ENCODE results near the gene APAF1.
A peak's percentile ranks its signal among the peaks of the same experiment; 100 is the strongest.
"Not testable (repeated sequence)": the region's sequence is repeated elsewhere in the genome, so short reads cannot be mapped to it uniquely, and the experiment has no call there.

APAF1 gene

GRCh38 chr12:98635657-98636323 is 9.3 kb upstream of the APAF1 start:
- H3K4me3 ChIP-seq (ENCODE audit: low read depth, low read length) = no peak overlapping the region
- peak; percentile 56 for DNase-seq (ENCODE audit: low read depth)
- no peak for TF ChIP-seq CTCF (IDR thresholded peaks at IDR 0.05; ENCODE audit: insufficient read depth, low read depth, low read length, missing control alignments)

GRCh38 chr12:98637068-98637467 is 8.0 kb upstream of the APAF1 start:
- no peak for TF ChIP-seq CTCF (IDR thresholded peaks at IDR 0.05; ENCODE audit: insufficient read depth, low read depth, low read length, missing control alignments)
- H3K4me3 ChIP-seq (ENCODE audit: low read depth, low read length) = no peak overlapping the region
- no peak for DNase-seq (ENCODE audit: low read depth)

- no peak for DNase-seq (ENCODE audit: low read depth)
- no peak overlapping the region for H3K4me3 ChIP-seq (ENCODE audit: low read depth, low read length)
- no peak for TF ChIP-seq CTCF (IDR thresholded peaks at IDR 0.05; ENCODE audit: insufficient read depth, low read depth, low read length, missing control alignments)
Measured at GRCh38 chr12:98638009-98638408, 7.1 kb upstream of the APAF1 start.

- no peak for TF ChIP-seq CTCF (IDR thresholded peaks at IDR 0.05; ENCODE audit: insufficient read depth, low read depth, low read length, missing control alignments)
- no peak overlapping the region for H3K4me3 ChIP-seq (ENCODE audit: low read depth, low read length)
- no peak for DNase-seq (ENCODE audit: low read depth)
Measured at GRCh38 chr12:98639491-98639890, 5.6 kb upstream of the APAF1 start.

- H3K4me3 ChIP-seq (ENCODE audit: low read depth, low read length) = peak overlapping the region; percentile 97
- not testable (repeated sequence) for DNase-seq (ENCODE audit: low read depth)
Measured at GRCh38 chr12:98642801-98643200, 2.3 kb upstream of the APAF1 start.

- H3K4me3 ChIP-seq (ENCODE audit: low read depth, low read length) = peak overlapping the region; percentile 97
- TF ChIP-seq CTCF (IDR thresholded peaks at IDR 0.05; ENCODE audit: insufficient read depth, low read depth, low read length, missing control alignments) = no peak
- DNase-seq (ENCODE audit: low read depth) = no peak
Measured at GRCh38 chr12:98644433-98644711, 718 bp upstream of the APAF1 start.

GRCh38 chr12:98645572-98646067 is 530 bp downstream of the APAF1 start:
- TF ChIP-seq CTCF (IDR thresholded peaks at IDR 0.05; ENCODE audit: insufficient read depth, low read depth, low read length, missing control alignments) = no peak
- peak overlapping the region; percentile 97 for H3K4me3 ChIP-seq (ENCODE audit: low read depth, low read length)
- no peak for DNase-seq (ENCODE audit: low read depth)
